GM18502 (cell line): ENCODE results near the gene AHDC1.

ENCODE experiments used
- ATAC-seq: cut with Tn5 transposase; IDR thresholded peaks from one replicate; pipeline ENCODE4 v1.9.1; 2021; ENCODE audit warnings: mild to moderate bottlenecking; ENCODE audit not compliant: unreplicated experiment, poor library complexity

AHDC1 gene

GRCh38 chr1:27615346-27616192 is 11.6 kb upstream of the AHDC1 start:
- ATAC-seq = no peak

- no peak for ATAC-seq
Observed at GRCh38 chr1:27614625-27615344, 10.8 kb upstream of the AHDC1 start.

DNA sequence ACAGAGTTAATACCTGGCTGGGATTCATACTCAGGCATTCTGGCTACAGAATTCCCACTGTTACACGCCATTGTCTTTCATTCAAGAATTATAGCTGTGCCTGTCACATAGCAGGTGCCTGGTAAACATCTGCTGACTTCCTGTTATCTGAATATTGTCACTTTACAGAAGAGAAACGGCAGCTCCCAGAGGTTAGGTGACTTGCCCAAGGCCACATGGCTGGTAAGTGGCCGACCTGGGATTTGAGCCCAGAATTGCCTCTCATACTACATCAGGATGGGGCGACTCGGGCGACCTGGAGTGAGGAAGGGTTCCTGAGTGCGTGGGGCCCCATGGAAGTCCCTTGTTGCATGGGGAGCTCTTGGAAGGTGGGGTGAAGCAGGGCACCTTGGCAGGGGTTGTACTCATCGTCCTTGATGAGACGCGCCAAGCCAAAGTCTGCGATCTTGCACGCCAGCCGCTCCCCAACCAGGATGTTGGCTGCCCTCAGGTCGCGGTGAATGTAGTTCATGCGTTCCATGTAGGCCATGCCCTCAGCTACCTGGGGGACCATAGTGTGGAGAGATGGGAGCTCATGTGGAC is 10.2 kb upstream of the AHDC1 start:
- ATAC-seq = no peak

GRCh38 chr1:27612718-27613117 is 8.8 kb upstream of the AHDC1 start:
- ATAC-seq = no peak

DNA sequence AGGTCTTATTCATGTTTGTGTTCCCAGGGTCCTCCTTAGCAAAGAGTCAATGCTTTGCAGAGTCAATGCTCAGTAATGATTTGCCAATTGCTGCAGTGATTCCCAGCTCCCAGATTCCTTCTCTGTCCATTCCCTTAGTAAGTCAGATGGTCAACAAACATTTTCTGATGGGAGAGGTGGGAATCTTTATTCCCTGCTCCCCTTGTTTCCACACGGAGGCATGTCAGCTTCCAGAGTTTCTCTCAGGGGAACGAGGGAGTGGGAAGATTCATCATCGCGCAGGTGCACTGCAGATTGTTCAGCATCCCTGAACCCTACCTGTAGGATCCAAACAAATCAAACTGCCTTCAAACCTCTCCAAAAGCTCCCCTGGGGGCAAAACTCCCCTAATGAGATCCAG is 7.5 kb upstream of the AHDC1 start:
- no peak for ATAC-seq

- ATAC-seq = no peak
Observed at GRCh38 chr1:27609618-27610240, 5.8 kb upstream of the AHDC1 start.

DNA sequence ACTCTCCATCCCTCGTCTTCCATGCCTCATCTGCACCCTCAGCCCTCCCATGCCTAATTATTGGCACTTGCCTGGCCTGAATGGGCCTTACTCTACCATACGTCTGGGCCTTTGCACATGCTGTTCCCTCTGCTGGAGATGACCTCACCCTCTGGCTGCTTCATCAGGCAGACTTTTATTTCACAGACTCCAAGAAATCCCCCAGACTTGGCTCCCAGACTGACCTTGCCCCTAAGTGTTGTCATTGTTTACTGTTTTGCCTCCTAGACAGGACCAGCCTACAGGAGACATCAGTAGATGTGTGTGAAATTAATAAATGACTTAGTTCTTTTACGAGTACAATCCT is 5.2 kb upstream of the AHDC1 start:
- no peak for ATAC-seq

DNA sequence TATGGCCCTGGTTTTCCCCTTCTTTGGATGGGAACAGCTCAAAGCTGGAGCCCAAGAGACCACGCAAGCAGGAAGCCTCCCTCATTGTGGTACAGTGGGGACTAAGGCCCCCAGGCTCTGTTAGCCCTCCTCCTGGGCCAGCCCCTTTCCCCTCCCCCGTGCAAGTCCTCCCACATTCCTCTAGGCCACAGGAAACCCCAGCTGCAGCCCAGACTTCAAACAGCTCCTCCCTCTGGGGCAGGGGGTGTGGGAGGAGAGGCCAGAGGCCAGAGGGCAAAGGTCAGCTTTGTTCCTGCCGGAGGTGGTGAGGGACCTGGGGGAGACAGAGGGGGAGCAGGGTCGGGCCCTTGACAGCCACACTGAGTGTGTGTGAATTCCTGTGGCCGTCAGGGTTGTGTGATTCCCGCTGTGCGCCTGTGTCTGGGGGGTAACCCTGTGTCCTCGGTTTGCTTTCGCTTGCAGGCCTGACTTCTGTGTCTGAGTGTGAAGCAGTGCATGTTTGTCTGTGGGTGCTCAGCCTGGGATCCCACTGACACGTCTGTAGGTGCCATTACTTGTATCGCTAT is 3.4 kb upstream of the AHDC1 start:
- no peak for ATAC-seq

- no peak for ATAC-seq
Observed at GRCh38 chr1:27606708-27607238, 2.8 kb upstream of the AHDC1 start.

- ATAC-seq = no peak
Observed at GRCh38 chr1:27605796-27606707, 2.1 kb upstream of the AHDC1 start.

- no peak for ATAC-seq
Observed at GRCh38 chr1:27605300-27605766, 1.4 kb upstream of the AHDC1 start.

GRCh38 chr1:27604579-27605299 is 795 bp upstream of the AHDC1 start:
- no peak for ATAC-seq

DNA sequence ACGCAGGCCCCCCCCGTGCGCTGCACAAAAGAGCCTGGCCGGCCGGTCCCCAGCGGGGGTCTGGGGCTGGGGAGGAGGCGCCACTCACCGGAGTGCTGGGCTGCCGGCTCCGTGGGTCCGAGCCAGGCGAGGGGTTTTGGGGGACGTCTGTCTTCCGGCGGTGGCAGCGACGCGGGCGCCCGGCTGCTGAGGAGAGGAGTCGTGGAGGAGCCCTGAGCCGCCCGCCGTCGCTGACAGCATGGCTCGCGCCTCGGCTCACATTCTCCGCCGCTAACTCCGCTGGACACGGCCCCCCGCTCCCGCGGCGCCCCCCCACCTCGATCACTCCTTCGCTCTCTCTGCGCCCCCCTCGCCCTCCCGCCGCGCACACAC is 649 bp downstream of the AHDC1 start:
- ATAC-seq = no peak

DNA sequence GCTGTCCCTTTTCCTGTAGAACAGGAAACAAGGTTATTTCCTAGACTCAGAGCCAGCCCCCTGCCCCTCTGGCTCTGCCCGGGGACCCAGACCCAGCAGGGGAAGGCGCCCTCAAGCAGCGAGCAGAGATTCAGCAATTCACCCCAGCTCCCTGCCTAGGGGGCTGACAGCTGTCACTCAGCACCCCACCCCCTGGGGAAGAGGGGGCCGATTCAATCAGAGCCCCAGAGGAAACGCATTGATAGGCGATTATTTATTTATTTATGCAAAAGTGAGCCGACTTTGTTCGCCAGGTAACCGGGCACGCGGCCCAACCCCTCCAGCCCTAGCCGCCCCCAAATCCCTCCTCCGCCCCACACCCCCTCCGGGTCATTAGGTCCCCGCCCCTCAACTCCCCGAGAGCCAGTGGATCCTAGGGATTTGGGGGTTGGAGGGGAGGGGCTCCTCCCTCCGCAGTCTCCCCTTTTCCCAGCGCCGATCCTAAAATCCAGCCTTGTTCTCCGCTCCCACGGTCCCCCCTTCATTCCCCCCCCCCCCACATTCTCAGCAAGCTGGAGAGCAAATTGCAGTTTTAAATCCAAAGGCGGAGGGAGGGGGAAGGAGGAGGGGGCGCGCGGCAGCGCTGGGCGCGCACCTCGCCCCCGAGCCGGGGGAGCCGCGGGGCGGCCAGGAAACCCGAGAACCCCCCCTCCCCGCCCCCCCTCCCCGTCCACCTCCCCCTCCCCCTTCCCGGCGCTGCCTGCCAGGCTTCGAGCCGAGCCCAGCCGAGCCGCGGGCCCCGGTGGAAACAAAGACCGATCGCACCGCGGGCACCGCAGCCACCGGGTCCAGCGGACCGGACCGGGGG is 1.3 kb downstream of the AHDC1 start:
- ATAC-seq = no peak

- ATAC-seq = no peak
Observed at GRCh38 chr1:27601771-27602461, 2.0 kb downstream of the AHDC1 start.

DNA sequence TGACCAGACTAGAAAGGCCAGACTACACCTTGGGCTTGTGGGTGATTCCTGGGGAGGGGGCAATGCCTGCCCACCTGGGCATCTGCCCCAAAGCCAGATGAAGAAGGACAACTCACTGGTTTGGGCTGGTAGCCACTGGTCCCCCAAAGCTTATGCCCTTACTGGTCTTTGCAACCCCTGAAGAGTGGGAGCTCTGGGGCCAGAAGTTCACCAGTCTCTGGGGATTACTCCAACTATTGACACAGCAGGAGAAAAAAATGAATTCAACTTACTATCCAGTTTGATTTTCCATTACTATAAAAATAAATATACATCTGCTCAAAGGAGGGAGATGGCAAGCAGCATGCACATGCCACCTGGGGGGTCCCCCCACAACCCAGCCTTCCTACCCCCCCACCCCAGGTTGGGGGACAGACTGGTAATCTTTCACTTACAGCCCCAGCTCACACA is 2.6 kb downstream of the AHDC1 start:
- no peak for ATAC-seq

DNA sequence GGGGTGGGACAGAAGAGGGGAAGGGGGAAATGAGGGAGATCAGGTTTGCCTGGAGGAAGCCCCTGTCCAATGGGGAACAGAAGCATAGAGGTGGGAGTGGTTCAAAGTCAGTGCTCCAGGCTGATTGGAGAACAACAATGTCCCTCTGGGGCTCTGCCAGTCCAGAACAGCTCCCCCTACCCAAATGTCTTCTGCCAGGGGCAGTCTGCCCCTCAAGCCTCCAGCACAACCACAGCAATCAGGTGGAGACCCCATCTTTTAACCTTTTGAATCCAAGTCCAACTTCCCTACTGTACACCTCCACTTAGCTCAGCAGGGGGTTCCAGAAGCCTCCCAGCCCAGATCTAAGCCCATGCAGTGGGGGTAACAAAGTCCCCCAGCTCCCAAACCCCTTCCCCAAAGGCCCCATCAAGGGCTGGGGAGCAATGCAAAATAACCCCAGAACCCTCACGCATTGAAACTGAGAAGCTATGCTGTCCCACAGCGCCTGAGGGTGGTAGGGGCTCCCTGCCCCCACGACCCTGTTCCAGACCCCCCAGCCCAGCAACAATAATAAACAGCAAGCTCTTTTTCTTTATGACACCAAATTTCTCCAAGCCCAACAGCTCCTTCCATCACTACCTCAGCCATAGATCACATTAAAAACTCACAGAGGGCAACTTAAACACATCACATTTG is 3.3 kb downstream of the AHDC1 start:
- ATAC-seq = no peak
